Measurements from ENCODE around the gene TMIGD2.

TMIGD2 gene

GRCh38 chr19:4326837-4327251 is 24.7 kb upstream of the TMIGD2 start:
- no peak for DNase-seq (ENCODE audit: low spot score)
- no peak for TF ChIP-seq CTCF (IDR thresholded peaks at IDR 0.05; ENCODE audit: extremely low read depth, insufficient read depth, missing control alignments)
- in situ Hi-C loops (cut with MboI; ENCODE audit: low pct_unique_long_range_greater_than_20kb, low sequenced_read_pairs, unreplicated experiment) = no loop called here

- in situ Hi-C loops (cut with MboI; ENCODE audit: low pct_unique_long_range_greater_than_20kb, low sequenced_read_pairs, unreplicated experiment) = no loop called here
- TF ChIP-seq CTCF (IDR thresholded peaks at IDR 0.05; ENCODE audit: extremely low read depth, insufficient read depth, missing control alignments) = no peak
- no peak for DNase-seq (ENCODE audit: low spot score)
Measured at GRCh38 chr19:4326215-4326836, 24.1 kb upstream of the TMIGD2 start.

- no peak for DNase-seq (ENCODE audit: low spot score)
- in situ Hi-C loops (cut with MboI; ENCODE audit: low pct_unique_long_range_greater_than_20kb, low sequenced_read_pairs, unreplicated experiment) = no loop called here
- TF ChIP-seq CTCF (IDR thresholded peaks at IDR 0.05; ENCODE audit: extremely low read depth, insufficient read depth, missing control alignments) = no peak
Measured at GRCh38 chr19:4324228-4324627, 22.0 kb upstream of the TMIGD2 start.

GRCh38 chr19:4323692-4324091 is 21.5 kb upstream of the TMIGD2 start:
- TF ChIP-seq CTCF (IDR thresholded peaks at IDR 0.05; ENCODE audit: extremely low read depth, insufficient read depth, missing control alignments) = no peak
- in situ Hi-C loops (cut with MboI; ENCODE audit: low pct_unique_long_range_greater_than_20kb, low sequenced_read_pairs, unreplicated experiment) = no loop called here
- DNase-seq (ENCODE audit: low spot score) = no peak

DNA sequence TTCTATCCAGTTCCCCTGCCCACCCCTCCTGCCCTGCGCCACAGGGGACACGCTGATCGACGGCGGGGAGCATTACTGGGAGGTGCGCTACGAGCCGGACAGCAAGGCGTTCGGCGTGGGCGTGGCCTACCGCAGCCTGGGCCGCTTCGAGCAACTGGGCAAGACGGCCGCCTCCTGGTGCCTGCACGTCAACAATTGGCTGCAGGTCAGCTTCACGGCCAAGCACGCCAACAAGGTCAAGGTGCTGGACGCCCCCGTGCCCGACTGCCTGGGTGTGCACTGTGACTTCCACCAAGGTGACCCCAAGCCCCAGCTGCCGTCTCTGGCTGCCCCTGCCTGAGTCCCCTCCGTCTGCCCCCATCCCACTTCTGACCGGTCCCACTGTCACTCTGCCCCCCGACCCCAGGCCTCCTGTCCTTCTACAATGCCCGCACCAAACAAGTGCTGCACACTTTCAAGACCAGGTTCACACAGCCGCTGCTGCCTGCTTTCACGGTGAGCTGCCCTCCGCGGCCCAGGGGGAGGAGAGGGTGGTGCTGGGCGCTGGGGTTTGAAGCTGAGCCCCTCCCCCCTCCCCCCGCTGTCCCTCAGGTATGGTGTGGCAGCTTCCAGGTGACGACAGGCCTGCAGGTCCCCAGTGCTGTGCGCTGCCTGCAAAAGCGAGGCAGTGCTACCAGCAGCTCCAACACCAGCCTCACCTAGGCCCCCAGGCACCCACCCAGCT is 20.9 kb upstream of the TMIGD2 start:
- in situ Hi-C loops (cut with MboI; ENCODE audit: low pct_unique_long_range_greater_than_20kb, low sequenced_read_pairs, unreplicated experiment) = no loop called here
- no peak for TF ChIP-seq CTCF (IDR thresholded peaks at IDR 0.05; ENCODE audit: extremely low read depth, insufficient read depth, missing control alignments)
- no peak for DNase-seq (ENCODE audit: low spot score)

DNA sequence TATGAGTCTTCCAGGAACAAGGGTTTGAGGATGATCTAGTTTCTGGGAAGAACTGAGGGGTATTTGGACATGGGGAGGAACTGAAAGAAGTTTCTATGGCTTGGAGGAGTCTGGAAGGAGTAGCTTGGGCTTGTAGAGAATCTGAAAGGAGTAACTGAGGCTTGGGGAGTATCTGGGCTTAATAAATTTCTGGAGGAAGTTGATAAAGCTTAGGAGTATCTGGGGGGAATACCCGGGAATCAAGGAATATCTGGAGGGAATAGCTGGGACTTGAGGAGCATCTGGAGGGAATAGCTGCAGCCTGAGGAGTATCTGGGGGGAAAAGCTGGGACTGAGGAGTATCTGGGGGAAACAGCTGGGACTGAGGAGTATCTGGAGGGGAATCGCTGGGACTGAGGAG is 18.2 kb upstream of the TMIGD2 start:
- TF ChIP-seq CTCF (IDR thresholded peaks at IDR 0.05; ENCODE audit: extremely low read depth, insufficient read depth, missing control alignments) = no peak
- in situ Hi-C loops (cut with MboI; ENCODE audit: low pct_unique_long_range_greater_than_20kb, low sequenced_read_pairs, unreplicated experiment) = no loop called here
- DNase-seq (ENCODE audit: low spot score) = no peak

Data from GM13977 (cell line).